VCaP (cell line): ENCODE measurements around the gene SLC25A52.

Experiments used
- H3K27ac ChIP-seq: fragments of 450-650 bp; 2 replicates; pipeline ENCODE4 v1.5.1; 2017
- TF ChIP-seq, protein P1 (sequence below): fragments of 450-650 bp; conservative IDR thresholded peaks from 2 replicates; pipeline ENCODE4 v1.5.1; 2017; ENCODE audit warnings: mild to moderate bottlenecking, moderate library complexity

SLC25A52 gene

DNA sequence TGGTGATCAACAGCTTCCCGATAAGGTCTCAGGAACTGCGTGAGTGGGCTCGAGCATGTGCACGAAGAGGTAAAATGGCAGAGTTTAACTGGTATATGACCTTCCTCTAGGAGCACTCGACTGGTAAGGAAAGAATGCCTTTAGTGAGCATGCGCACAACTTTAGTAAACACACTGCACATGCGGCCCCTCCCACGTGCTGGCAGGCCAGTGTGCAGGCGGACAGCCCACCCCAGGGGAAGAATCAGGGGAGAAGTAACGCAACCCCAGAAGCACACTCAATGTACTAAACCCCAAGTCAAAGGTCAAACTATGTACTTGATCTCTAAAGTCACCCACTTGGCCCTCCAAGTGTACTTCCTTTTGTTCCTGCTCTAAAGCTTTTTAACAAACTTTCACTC, 28.7 kb upstream of the SLC25A52 start:
- TF ChIP-seq, protein P1, sequence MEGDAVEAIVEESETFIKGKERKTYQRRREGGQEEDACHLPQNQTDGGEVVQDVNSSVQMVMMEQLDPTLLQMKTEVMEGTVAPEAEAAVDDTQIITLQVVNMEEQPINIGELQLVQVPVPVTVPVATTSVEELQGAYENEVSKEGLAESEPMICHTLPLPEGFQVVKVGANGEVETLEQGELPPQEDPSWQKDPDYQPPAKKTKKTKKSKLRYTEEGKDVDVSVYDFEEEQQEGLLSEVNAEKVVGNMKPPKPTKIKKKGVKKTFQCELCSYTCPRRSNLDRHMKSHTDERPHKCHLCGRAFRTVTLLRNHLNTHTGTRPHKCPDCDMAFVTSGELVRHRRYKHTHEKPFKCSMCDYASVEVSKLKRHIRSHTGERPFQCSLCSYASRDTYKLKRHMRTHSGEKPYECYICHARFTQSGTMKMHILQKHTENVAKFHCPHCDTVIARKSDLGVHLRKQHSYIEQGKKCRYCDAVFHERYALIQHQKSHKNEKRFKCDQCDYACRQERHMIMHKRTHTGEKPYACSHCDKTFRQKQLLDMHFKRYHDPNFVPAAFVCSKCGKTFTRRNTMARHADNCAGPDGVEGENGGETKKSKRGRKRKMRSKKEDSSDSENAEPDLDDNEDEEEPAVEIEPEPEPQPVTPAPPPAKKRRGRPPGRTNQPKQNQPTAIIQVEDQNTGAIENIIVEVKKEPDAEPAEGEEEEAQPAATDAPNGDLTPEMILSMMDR = no peak
- no peak overlapping the region for H3K27ac ChIP-seq

DNA sequence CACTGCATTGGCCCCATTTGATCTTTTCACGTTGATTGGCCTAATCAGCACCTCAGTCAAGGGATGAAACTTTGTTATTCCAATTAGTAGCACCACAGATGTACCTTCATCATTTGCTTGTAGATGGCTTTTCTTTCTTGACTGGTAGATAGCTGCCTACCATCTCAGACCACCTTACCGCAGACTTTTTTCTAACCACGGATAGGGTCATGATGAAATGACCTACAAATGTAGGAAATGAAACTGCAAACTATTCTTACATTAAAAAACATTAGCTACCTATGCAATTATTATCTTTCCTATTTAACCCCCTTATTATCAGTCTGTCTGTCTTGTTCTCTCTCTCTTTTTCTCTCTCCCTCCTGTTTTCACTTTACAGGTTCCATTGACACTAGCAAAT, 22.4 kb upstream of the SLC25A52 start:
- TF ChIP-seq, protein P1 = no peak
- H3K27ac ChIP-seq = no peak overlapping the region

DNA sequence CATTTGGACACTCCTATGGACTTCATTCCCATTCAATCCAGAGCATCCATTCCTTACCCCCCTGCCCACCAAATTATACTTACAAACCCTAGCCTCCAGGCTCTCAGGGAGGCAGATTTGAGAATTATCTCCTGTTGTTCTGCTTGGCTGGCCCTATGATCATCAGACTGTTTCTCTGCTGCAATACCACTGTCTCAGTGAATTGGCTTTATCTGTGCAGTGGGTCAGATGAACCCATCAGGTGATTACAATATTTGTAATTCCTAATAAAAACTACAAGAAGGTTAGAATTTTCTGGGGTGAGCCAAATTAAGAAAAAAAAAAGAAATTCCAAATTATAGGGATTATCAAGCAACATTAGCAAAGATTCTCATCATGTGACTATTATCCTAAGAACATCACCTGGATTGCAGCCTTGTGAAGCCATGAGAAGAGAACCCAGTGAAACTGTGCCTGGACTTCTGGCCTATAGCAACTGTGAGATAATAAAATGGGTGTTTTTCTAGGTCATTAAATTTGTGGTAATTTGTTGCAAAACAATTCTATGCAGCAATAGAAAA, 17.8 kb upstream of the SLC25A52 start:
- TF ChIP-seq, protein P1 = no peak
- H3K27ac ChIP-seq = no peak overlapping the region

DNA sequence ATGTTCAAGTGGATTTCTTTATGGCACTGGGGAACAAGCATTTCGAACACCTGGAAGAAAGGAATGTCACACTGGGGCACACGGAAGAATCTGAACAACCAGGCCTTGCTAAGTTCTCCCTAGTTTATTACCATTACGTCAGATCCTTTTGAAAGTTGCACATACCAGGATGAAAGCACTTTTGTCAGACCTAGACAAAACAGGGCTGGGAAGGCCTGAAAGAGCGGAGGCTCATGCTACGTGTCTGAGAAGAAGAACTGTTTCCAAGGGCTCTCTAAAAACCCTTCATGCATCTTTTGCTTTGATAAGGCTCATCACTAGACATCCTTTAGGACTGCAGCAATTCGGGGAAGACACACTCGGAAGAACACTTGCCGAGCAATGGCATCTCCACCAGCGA, 15.4 kb upstream of the SLC25A52 start:
- TF ChIP-seq, protein P1 = no peak

DNA sequence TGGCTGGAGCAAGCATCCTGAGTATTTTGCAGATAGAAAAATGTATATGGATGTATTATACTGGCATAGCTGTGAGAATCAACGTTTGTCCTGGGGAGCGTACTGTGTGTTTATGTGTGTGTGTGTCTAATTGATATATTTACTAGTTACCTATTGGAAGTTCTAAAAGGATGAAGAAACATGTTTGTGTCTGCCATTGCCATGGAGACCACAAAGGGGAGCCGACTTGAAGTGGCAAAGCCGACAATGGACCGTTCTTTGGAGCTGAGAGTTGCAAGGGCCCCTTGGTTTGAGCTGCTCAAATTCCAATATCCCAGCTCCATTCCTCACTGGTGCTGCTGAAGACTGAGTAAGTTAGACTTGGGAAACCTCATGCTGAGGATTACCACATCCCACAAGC, 14.3 kb upstream of the SLC25A52 start:
- TF ChIP-seq, protein P1 = no peak
- H3K27ac ChIP-seq = no peak overlapping the region

More for the DNA sequence above, 15.4 kb upstream of the SLC25A52 start:
- H3K27ac ChIP-seq = no peak overlapping the region

GRCh38 chr18:31774477-31774785, 13.8 kb upstream of the SLC25A52 start:
- H3K27ac ChIP-seq = no peak overlapping the region
- TF ChIP-seq, protein P1 = no peak

DNA sequence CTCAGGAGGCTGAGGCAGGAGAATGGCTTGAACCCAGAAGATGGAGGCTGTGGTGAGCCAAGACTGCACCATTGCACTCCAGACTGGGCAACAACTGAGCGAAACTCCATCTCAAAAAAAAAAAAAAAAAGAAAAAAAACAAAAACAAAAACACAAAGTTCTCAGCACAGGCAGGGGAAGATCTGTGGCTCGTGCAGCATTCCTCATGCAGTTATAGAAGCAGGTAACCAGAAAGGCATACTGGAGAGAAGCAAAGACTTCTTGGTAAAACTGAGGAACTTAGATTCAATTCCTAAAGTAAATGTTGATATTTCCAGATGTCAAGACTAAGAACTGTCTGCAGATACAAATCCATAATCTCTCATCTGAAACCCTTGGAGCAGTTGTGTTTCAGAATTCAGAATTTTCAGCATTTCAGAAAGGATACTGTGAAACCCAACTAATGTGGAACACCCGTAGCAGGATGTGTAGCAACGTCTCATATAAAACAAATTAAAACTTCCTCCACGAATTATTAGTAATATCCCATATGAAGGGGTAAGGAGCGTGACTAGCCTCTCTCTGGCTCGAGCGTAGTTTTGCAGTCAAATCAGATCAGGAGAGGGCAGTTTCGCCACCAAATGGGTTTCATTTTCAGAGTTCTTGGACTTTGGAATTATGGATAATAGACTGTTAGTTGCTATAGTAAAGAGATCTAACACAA, 13.2 kb upstream of the SLC25A52 start:
- TF ChIP-seq, protein P1 = no peak
- H3K27ac ChIP-seq = no peak overlapping the region
